Neural progenitor cell (in vitro differentiated cells): ENCODE results near the gene TNIP1. TPM values are rescaled to one million over a fixed set of nuclear protein-coding genes. Genes with fewer than 3 reads are reported as not detected.

Source experiments
- DNase-seq: peaks from one replicate; pipeline ENCODE4 v3.0.0-alpha.2; 2016; ENCODE audit warnings: low spot score
- H2AFZ ChIP-seq: fragments of 200-600 bp; sonication (generic); replicated peaks from 2 replicates; pipeline ENCODE4 v1.6.1; 2016; ENCODE audit warnings: antibody characterized with exemption
- H3F3A ChIP-seq: fragments of 200-600 bp; sonication (generic); 2 replicates; pipeline ENCODE4 v1.6.1; 2016; ENCODE audit warnings: antibody characterized with exemption, low read depth
- H3K27ac ChIP-seq: fragments of 200-600 bp; sonication (generic); 2 replicates; pipeline ENCODE4 v1.5.1; 2016; ENCODE audit warnings: mild to moderate bottlenecking
- H3K27me3 ChIP-seq: fragments of 200-600 bp; sonication (generic); 2 replicates; pipeline ENCODE4 v1.6.1; 2016; ENCODE audit warnings: mild to moderate bottlenecking, moderate library complexity
- H3K36me3 ChIP-seq: fragments of 200-600 bp; sonication (generic); 2 replicates; pipeline ENCODE4 v1.5.1; 2016
- H3K4me1 ChIP-seq: fragments of 200-600 bp; sonication (generic); 2 replicates; pipeline ENCODE4 v1.6.1; 2016; ENCODE audit warnings: mixed run types
- H3K4me2 ChIP-seq: fragments of 200-600 bp; sonication (generic); 2 replicates; pipeline ENCODE4 v1.6.1; 2016
- H3K4me3 ChIP-seq: fragments of 200-600 bp; sonication (generic); 2 replicates; pipeline ENCODE4 v1.5.1; 2016
- H3K79me2 ChIP-seq: fragments of 200-600 bp; sonication (generic); 2 replicates; pipeline ENCODE4 v1.6.1; 2016; ENCODE audit warnings: low read depth
- H3K9ac ChIP-seq: fragments of 200-600 bp; sonication (generic); 2 replicates; pipeline ENCODE4 v1.6.1; 2016
- H3K9me3 ChIP-seq: fragments of 200-600 bp; sonication (generic); 2 replicates; pipeline ENCODE4 v1.5.1; 2016; ENCODE audit warnings: low read depth
- H4K20me1 ChIP-seq: fragments of 200-600 bp; sonication (generic); 2 replicates; pipeline ENCODE4 v1.6.1; 2016; ENCODE audit warnings: low read depth
- H3K27ac Mint-ChIP-seq: 3 replicates; pipeline ENCODE4 v1.8.0; 2021; ENCODE audit warnings: mixed read lengths
- H3K27me3 Mint-ChIP-seq: 2 replicates; pipeline ENCODE4 v1.8.0; 2022; ENCODE audit warnings: low read depth, mild to moderate bottlenecking, inconsistent platforms, moderate library complexity, mixed read lengths; ENCODE audit not compliant: insufficient read depth
- H3K36me3 Mint-ChIP-seq: 3 replicates; pipeline ENCODE4 v1.8.0; 2021; ENCODE audit warnings: mixed read lengths
- H3K4me1 Mint-ChIP-seq: 3 replicates; pipeline ENCODE4 v1.8.0; 2021; ENCODE audit warnings: mixed read lengths
- H3K4me3 Mint-ChIP-seq: 3 replicates; pipeline ENCODE4 v1.8.0; 2021; ENCODE audit warnings: mild to moderate bottlenecking, moderate library complexity, mixed read lengths
- H3K9me3 Mint-ChIP-seq: 3 replicates; pipeline ENCODE4 v1.8.0; 2020; ENCODE audit warnings: mixed read lengths
- CTCF ChIP-seq: fragments of 200-600 bp; sonication (generic); IDR thresholded peaks from 2 replicates; pipeline ENCODE4 v1.5.1; 2017; ENCODE audit warnings: antibody characterized with exemption, mild to moderate bottlenecking
- EZH2 ChIP-seq: fragments of 200-600 bp; sonication (generic); IDR thresholded peaks from 2 replicates; pipeline ENCODE4 v1.6.1; 2017; ENCODE audit warnings: antibody characterized with exemption, mild to moderate bottlenecking, moderate library complexity
- EZH2phosphoT487 ChIP-seq: fragments of 200-600 bp; sonication (generic); IDR thresholded peaks from 2 replicates; pipeline ENCODE4 v1.6.1; 2017; ENCODE audit warnings: antibody characterized with exemption
- total RNA-seq: library from RNA; depleted of rRNA; stranded (reverse); fragments of >200 nt; gene quantifications from 2 replicates; pipeline ENCODE4 v1.2.3, GENCODE V29; 2015; ENCODE audit warnings: low replicate concordance

TNIP1 gene
- total RNA-seq, 1 donor from 2014 or later, result 33.5 TPM

- H2AFZ ChIP-seq, result no peak overlapping the region
- H3K9ac ChIP-seq, result no peak overlapping the region
- no peak for DNase-seq
- no peaks in the 10 kb centered on the region for H3K27me3 ChIP-seq
- H3K79me2 ChIP-seq, result no peaks in the 10 kb centered on the region
- no peaks in the 10 kb centered on the region for H4K20me1 ChIP-seq
- no peaks in the 10 kb centered on the region for H3K36me3 ChIP-seq
- H3K4me3 ChIP-seq, result no peak overlapping the region
- no peaks in the 10 kb centered on the region for H3F3A ChIP-seq
- H3K4me1 ChIP-seq, result no peaks in the 10 kb centered on the region
- TF ChIP-seq EZH2phosphoT487 (no peak), CTCF (no peak), EZH2 (no peak)
- H3K4me2 ChIP-seq, result no peak overlapping the region
- peaks cover 20% of the 10 kb centered on the region for H3K9me3 Mint-ChIP-seq
- H3K27ac Mint-ChIP-seq, result no peak overlapping the region
- peaks cover 8% of the 10 kb centered on the region for H3K9me3 ChIP-seq
- H3K27me3 Mint-ChIP-seq, result peaks cover 7% of the 10 kb centered on the region
- H3K4me3 Mint-ChIP-seq, result no peak overlapping the region
- no peaks in the 10 kb centered on the region for H3K4me1 Mint-ChIP-seq
- no peak overlapping the region for H3K27ac ChIP-seq
- no peaks in the 10 kb centered on the region for H3K36me3 Mint-ChIP-seq
Observed at GRCh38 chr5:150993826-150994412, 86.9 kb downstream of the TNIP1 start.

- Mint-ChIP-seq H3K9me3 (peaks cover 20% of the 10 kb centered on the region), H3K27me3 (peaks cover 5% of the 10 kb centered on the region), H3K4me3 (no peak overlapping the region), H3K27ac (no peak overlapping the region), H3K36me3 (no peaks in the 10 kb centered on the region), H3K4me1 (no peaks in the 10 kb centered on the region)
- no peaks in the 10 kb centered on the region for H3K79me2 ChIP-seq
- H2AFZ ChIP-seq, result no peak overlapping the region
- no peaks in the 10 kb centered on the region for H4K20me1 ChIP-seq
- H3F3A ChIP-seq, result no peaks in the 10 kb centered on the region
- TF ChIP-seq CTCF (no peak), EZH2phosphoT487 (no peak), EZH2 (no peak)
- no peak overlapping the region for H3K9ac ChIP-seq
- no peak overlapping the region for H3K4me2 ChIP-seq
- no peaks in the 10 kb centered on the region for H3K4me1 ChIP-seq
- no peak overlapping the region for H3K4me3 ChIP-seq
- H3K9me3 ChIP-seq, result peaks cover 8% of the 10 kb centered on the region
- H3K36me3 ChIP-seq, result no peaks in the 10 kb centered on the region
- no peaks in the 10 kb centered on the region for H3K27me3 ChIP-seq
- DNase-seq, result no peak
- H3K27ac ChIP-seq, result no peak overlapping the region
Observed at GRCh38 chr5:150993422-150993821, 87.4 kb downstream of the TNIP1 start.

- no peaks in the 10 kb centered on the region for H3K4me1 Mint-ChIP-seq
- peaks cover 8% of the 10 kb centered on the region for H3K9me3 ChIP-seq
- no peaks in the 10 kb centered on the region for H3K36me3 ChIP-seq
- H3K4me3 ChIP-seq, result no peak overlapping the region
- H3F3A ChIP-seq, result no peaks in the 10 kb centered on the region
- no peaks in the 10 kb centered on the region for H3K79me2 ChIP-seq
- H3K27me3 Mint-ChIP-seq, result peaks cover 5% of the 10 kb centered on the region
- no peak for DNase-seq
- no peaks in the 10 kb centered on the region for H3K36me3 Mint-ChIP-seq
- no peak overlapping the region for H3K4me3 Mint-ChIP-seq
- H3K9ac ChIP-seq, result no peak overlapping the region
- TF ChIP-seq EZH2phosphoT487 (no peak), CTCF (no peak), EZH2 (no peak)
- H3K27ac Mint-ChIP-seq, result no peak overlapping the region
- no peaks in the 10 kb centered on the region for H3K27me3 ChIP-seq
- H3K27ac ChIP-seq, result no peak overlapping the region
- peaks cover 20% of the 10 kb centered on the region for H3K9me3 Mint-ChIP-seq
- H4K20me1 ChIP-seq, result no peaks in the 10 kb centered on the region
- no peak overlapping the region for H2AFZ ChIP-seq
- no peak overlapping the region for H3K4me2 ChIP-seq
- H3K4me1 ChIP-seq, result peaks cover 1% of the 10 kb centered on the region
Observed at GRCh38 chr5:150992705-150993104, 88.1 kb downstream of the TNIP1 start.
